SK-N-SH (cell line): ENCODE data around the gene TSSC4. TPM values are rescaled to one million over a fixed set of nuclear protein-coding genes. Genes with fewer than 3 reads are reported as not detected.

Experiments
- CTCF ChIA-PET: fragments of 300-600, 350-600 bp; formaldehyde crosslinking; extraction: SDS; loops from one replicate; lab custom pipeline; 2021; lab: Yijun Ruan, JAX
- POLR2A ChIA-PET: fragments of 350-600 bp; sonication (Branson Sonifier 250); formaldehyde crosslinking; extraction: SDS; loops from one replicate; lab custom pipeline; 2020; ENCODE audit warnings: antibody characterized with exemption, inconsistent platforms; lab: Yijun Ruan, JAX
- DNase-seq: peaks from one replicate; pipeline ENCODE4 v3.0.0; 2012
- H2AFZ ChIP-seq: fragments of 200-600 bp; sonication (generic); 2 replicates; pipeline ENCODE4 v1.8.1; 2016; ENCODE audit warnings: antibody characterized with exemption, mild to moderate bottlenecking, low read depth
- H3F3A ChIP-seq: fragments of 200-600 bp; sonication (generic); replicated peaks from 2 replicates; pipeline ENCODE3; 2016; ENCODE audit warnings: antibody characterized with exemption, mild to moderate bottlenecking; ENCODE audit not compliant: insufficient read depth
- H3K27ac ChIP-seq, 2 experiments: fragments of 200-500 bp in 1 of 2; fragments of 200-600 bp in 1 of 2; sonication (Bioruptor generic) in 1 of 2; sonication (generic), shearing (Covaris generic) in 1 of 2; 2 replicates each; pipeline versions ENCODE4 v1.5.1 to v1.6.1; 2014 to 2016; ENCODE audit warnings: low read depth in 2 of 2, inconsistent platforms in 1 of 2, low read length in 1 of 2, mild to moderate bottlenecking in 1 of 2, mixed read lengths in 1 of 2
- H3K27me3 ChIP-seq: fragments of 200-600 bp; sonication (generic), shearing (Covaris generic); 2 replicates; pipeline ENCODE4 v1.6.1; 2016; ENCODE audit warnings: mixed run types; ENCODE audit not compliant: insufficient read depth
- H3K36me3 ChIP-seq, 2 experiments: fragments of 200-500 bp in 1 of 2; fragments of 200-600 bp in 1 of 2; sonication (Bioruptor generic) in 1 of 2; sonication (generic) in 1 of 2; replicated peaks in 1 of 2; 2 replicates each; pipeline versions ENCODE3 to v1.5.1; 2014 to 2016; ENCODE audit warnings: low read length in 1 of 2, mild to moderate bottlenecking in 1 of 2; ENCODE audit not compliant: insufficient read depth in 2 of 2, control insufficient read depth in 1 of 2
- H3K4me1 ChIP-seq, 2 experiments: fragments of 200-500 bp in 1 of 2; fragments of 200-600 bp in 1 of 2; sonication (Bioruptor generic) in 1 of 2; sonication (generic), shearing (Covaris generic) in 1 of 2; 2 replicates each; pipeline versions ENCODE4 v1.5.1 to v1.6.1; 2014 to 2016; ENCODE audit warnings: low read depth in 1 of 2, low read length in 1 of 2, mixed run types in 1 of 2; ENCODE audit not compliant: insufficient read depth in 2 of 2, control insufficient read depth in 1 of 2
- H3K4me2 ChIP-seq: fragments of 200-600 bp; sonication (generic), shearing (Covaris generic); 2 replicates; pipeline ENCODE4 v1.6.1; 2017; ENCODE audit warnings: mixed run types
- H3K4me3 ChIP-seq, 2 experiments: fragments of 200-500 bp in 1 of 2; fragments of 200-600 bp in 1 of 2; sonication (Bioruptor generic) in 1 of 2; sonication (generic), shearing (Covaris generic) in 1 of 2; 2 replicates each; pipeline versions ENCODE4 v1.5.1 to v1.8.1; 2014 to 2016; ENCODE audit warnings: low read depth in 2 of 2, inconsistent platforms in 1 of 2, low read length in 1 of 2, mild to moderate bottlenecking in 1 of 2, mixed read lengths in 1 of 2, moderate library complexity in 1 of 2
- H3K79me2 ChIP-seq: fragments of 200-600 bp; sonication (generic); 2 replicates; pipeline ENCODE4 v1.8.1; 2017; ENCODE audit warnings: mild to moderate bottlenecking; ENCODE audit not compliant: insufficient read depth
- H3K9ac ChIP-seq: fragments of 200-600 bp; sonication (generic); 2 replicates; pipeline ENCODE4 v1.6.1; 2017; ENCODE audit warnings: mixed run types
- H3K9me2 ChIP-seq: fragments of 200-600 bp; sonication (generic); 2 replicates; pipeline ENCODE4 v1.6.1; 2017; ENCODE audit warnings: mixed run types
- H3K9me3 ChIP-seq: fragments of 200-600 bp; sonication (generic); 2 replicates; pipeline ENCODE4 v1.6.1; 2017; ENCODE audit warnings: mixed run types, mild to moderate bottlenecking, moderate library complexity
- H4K20me1 ChIP-seq: fragments of 200-600 bp; sonication (generic); 2 replicates; pipeline ENCODE4 v1.6.1; 2017; ENCODE audit warnings: mild to moderate bottlenecking, mixed run types; ENCODE audit not compliant: insufficient read depth
- CHD2 ChIP-seq: fragments of 150-350 bp; IDR thresholded peaks from 2 replicates; pipeline ENCODE4 v1.6.1; 2018; ENCODE audit warnings: low read length; ENCODE audit not compliant: partially characterized antibody
- ELF1 ChIP-seq: IDR thresholded peaks from 2 replicates; pipeline ENCODE4 v1.4.0; 2012
- FOSL2 ChIP-seq: IDR thresholded peaks from 2 replicates; pipeline ENCODE4 v1.4.0; 2012; ENCODE audit warnings: low read depth, mild to moderate bottlenecking, moderate library complexity, borderline replicate concordance
- FOXJ3 ChIP-seq: sonication (generic); formaldehyde crosslinking; IDR thresholded peaks from 2 replicates; pipeline ENCODE4 v1.5.1; 2020; ENCODE audit warnings: mild to moderate bottlenecking, missing genetic modification reagents
- GABPA ChIP-seq: IDR thresholded peaks from 2 replicates; pipeline ENCODE4 v1.4.0; 2012; ENCODE audit warnings: low read depth, mild to moderate bottlenecking
- GATA2 ChIP-seq: sonication (generic); formaldehyde crosslinking; IDR thresholded peaks from 2 replicates; pipeline ENCODE4 v1.5.0; 2020; ENCODE audit warnings: mild to moderate bottlenecking, missing genetic modification reagents
- MXI1 ChIP-seq: IDR thresholded peaks from 2 replicates; pipeline ENCODE4 v1.6.1; 2012; ENCODE audit warnings: mild to moderate bottlenecking, low read depth, low read length, improper control_type of control experiment
- NFIC ChIP-seq: IDR thresholded peaks from 2 replicates; pipeline ENCODE4 v1.4.0; 2012; ENCODE audit warnings: borderline replicate concordance
- NRF1 ChIP-seq: IDR thresholded peaks from 2 replicates; pipeline ENCODE4 v1.6.1; 2012; ENCODE audit warnings: low read depth, mild to moderate bottlenecking, low read length
- POLR2AphosphoS5 ChIP-seq: IDR thresholded peaks from 2 replicates; pipeline ENCODE4 v1.6.1; 2012; ENCODE audit warnings: low read depth, low read length
- RAD21 ChIP-seq: IDR thresholded peaks from 2 replicates; pipeline ENCODE4 v1.6.1; 2012; ENCODE audit warnings: mild to moderate bottlenecking, low read length
- RCOR1 ChIP-seq: fragments of 150-350 bp; IDR thresholded peaks from 2 replicates; pipeline ENCODE4 v1.6.1; 2017; ENCODE audit warnings: antibody characterized with exemption, low read length
- RFX5 ChIP-seq: IDR thresholded peaks from 2 replicates; pipeline ENCODE4 v1.6.1; 2012; ENCODE audit warnings: mild to moderate bottlenecking, improper control_type of control experiment, low read length
- RXRA ChIP-seq: IDR thresholded peaks from 2 replicates; pipeline ENCODE4 v1.4.0; 2012; ENCODE audit warnings: low read depth, mild to moderate bottlenecking, borderline replicate concordance
- SMC3 ChIP-seq: IDR thresholded peaks from 2 replicates; pipeline ENCODE4 v1.6.1; 2012; ENCODE audit warnings: low read depth, low read length, improper control_type of control experiment
- TAF1 ChIP-seq: IDR thresholded peaks from 2 replicates; pipeline ENCODE4 v1.6.1; 2012; ENCODE audit warnings: low read depth, mild to moderate bottlenecking, low read length, moderate library complexity, borderline replicate concordance
- TCF12 ChIP-seq: IDR thresholded peaks from 2 replicates; pipeline ENCODE4 v1.4.0; 2012
- YY1 ChIP-seq: IDR thresholded peaks from 2 replicates; pipeline ENCODE4 v1.4.0; 2012; ENCODE audit warnings: low read depth, mild to moderate bottlenecking
- WGBS: methylation state at CpG from one replicate; pipeline ENCODE4 v1.1.6; 2017; ENCODE audit warnings: low lambda C conversion rate; 5-methylcytosine and 5-hydroxymethylcytosine counted together
- polyA plus RNA-seq, 3 experiments: library from polyadenylated mRNA; depleted of rRNA; stranded (reverse); fragments of >200 nt; gene quantifications; 2 replicates each; pipeline ENCODE4 v1.2.3, GENCODE V29; 2012
- TF ChIP-seq, protein P1 (sequence below): fragments of 150-350 bp; IDR thresholded peaks from 2 replicates; pipeline ENCODE4 v1.6.1; 2016; ENCODE audit warnings: mild to moderate bottlenecking, low read depth, low read length
- TF ChIP-seq, protein P2 (sequence below): IDR thresholded peaks from 2 replicates; pipeline ENCODE4 v1.4.0; 2012; ENCODE audit warnings: low read depth, borderline replicate concordance
- TF ChIP-seq, protein P3 (sequence below): fragments of 200-600 bp; sonication (generic); IDR thresholded peaks from 2 replicates; pipeline ENCODE4 v1.6.1; 2017; ENCODE audit warnings: antibody characterized with exemption, mild to moderate bottlenecking, moderate library complexity
- TF ChIP-seq, protein P4 (sequence below): IDR thresholded peaks from 2 replicates; pipeline ENCODE4; 2012
- TF ChIP-seq, protein P5 (sequence below): IDR thresholded peaks from 2 replicates; pipeline ENCODE4 v1.4.0; 2012; ENCODE audit warnings: low read depth, borderline replicate concordance
- TF ChIP-seq, protein P6 (sequence below): IDR thresholded peaks from 2 replicates; pipeline ENCODE4 v1.4.0; 2012; ENCODE audit warnings: low read depth
- TF ChIP-seq, protein P7 (sequence below): fragments of 150-350 bp; IDR thresholded peaks from 2 replicates; pipeline ENCODE4 v1.6.1; 2017; ENCODE audit warnings: antibody characterized with exemption, low read length, low read depth, borderline replicate concordance

Gene TSSC4
- 45.1 and 45.3 TPM in 2 replicates for polyA plus RNA-seq (2012; rRNA removed)
- 16.4 and 28.2 TPM in 2 replicates for polyA plus RNA-seq (2012; cell fraction: cytosol; rRNA removed)
- polyA plus RNA-seq (2012; cell fraction: nucleus; rRNA removed), result 77.0 and 98.8 TPM in 2 replicates

DNA sequence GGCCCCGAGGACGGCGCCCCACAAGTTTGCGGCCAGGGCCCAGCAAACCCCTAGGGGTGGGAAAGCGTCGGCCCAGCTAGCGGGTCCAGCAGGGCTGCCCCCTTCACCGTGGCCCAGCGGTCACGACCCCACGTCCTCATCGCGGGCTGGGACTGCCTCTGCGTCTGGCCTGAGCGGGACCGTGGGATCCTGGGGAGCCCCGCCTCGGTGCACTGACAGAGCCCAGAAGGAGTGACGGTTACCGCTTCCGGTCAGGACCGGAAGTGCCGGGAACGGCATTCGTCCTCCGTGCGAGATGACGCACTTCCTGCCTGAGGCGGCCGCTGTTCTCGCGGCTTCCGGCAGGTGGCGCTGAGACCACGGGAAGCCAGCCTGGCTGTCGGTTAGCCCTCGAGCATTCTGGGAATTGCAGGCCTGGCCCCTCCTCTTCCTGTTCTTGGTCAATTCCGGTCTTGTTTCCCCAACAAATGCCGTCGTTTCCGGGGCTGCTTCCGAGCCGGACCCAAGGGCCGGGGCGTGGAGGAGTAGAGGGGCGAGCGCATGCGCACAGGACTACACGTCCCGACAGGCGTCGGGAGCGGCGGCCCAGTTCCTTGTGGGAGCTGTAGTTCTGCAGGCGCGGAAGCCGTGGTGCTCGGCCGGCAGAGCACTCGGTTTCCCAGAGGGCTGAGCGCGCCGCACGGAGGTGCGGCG lies at the start of gene TSSC4:
Gene TSSC4, plus strand, starts transcription at position 682 of the 693 bp plus-strand sequence. CDS start 1,884 bp downstream, outside the sequence.
- Histone ChIP-seq H3K4me3 (peak within 1 kb of the TSS; percentile 99 to 100), H3K9me2 (no peaks in the 10 kb centered on the region), H3K9me3 (no peaks in the 10 kb centered on the region), H4K20me1 (no peaks in the 10 kb centered on the region), H2AFZ (peak within 1 kb of the TSS; percentile 42; the same call in 1 of the 2 replicates), H3K9ac (peak within 1 kb of the TSS; percentile 98), H3K27ac (peak within 1 kb of the TSS; percentile 93 to 95), H3K36me3 (peaks cover 8 to 46% of the 10 kb centered on the region in 2 experiments), H3K4me1 (peaks cover 10 to 23% of the 10 kb centered on the region in 2 experiments; a peak in 2 of 4 replicates), H3K27me3 (no peaks in the 10 kb centered on the region), H3F3A (peaks cover 10% of the 10 kb centered on the region), H3K4me2 (peak within 1 kb of the TSS; percentile 99), H3K79me2 (peaks cover 30% of the 10 kb centered on the region)
- WGBS, result 0% methylated on average over 13 of the region's 66 CpGs
- ChIA-PET POLR2A (interaction anchor here (0.7 to 3.0 kb wide), 8 partner anchors 18 to 485 kb away, joined by 3 to 22 read pairs (median 4); partner anchors contain the start of genes CD81 and CDKN1C), CTCF (interaction anchor here (0.6 to 9.9 kb wide), 31 partner anchors 9 to 567 kb away, joined by 3 to 166 read pairs (median 4); partner anchors contain the start of genes C11orf21, CD81 and TSPAN32)
- peak; percentile 99 for DNase-seq
- TF ChIP-seq, protein P1, sequence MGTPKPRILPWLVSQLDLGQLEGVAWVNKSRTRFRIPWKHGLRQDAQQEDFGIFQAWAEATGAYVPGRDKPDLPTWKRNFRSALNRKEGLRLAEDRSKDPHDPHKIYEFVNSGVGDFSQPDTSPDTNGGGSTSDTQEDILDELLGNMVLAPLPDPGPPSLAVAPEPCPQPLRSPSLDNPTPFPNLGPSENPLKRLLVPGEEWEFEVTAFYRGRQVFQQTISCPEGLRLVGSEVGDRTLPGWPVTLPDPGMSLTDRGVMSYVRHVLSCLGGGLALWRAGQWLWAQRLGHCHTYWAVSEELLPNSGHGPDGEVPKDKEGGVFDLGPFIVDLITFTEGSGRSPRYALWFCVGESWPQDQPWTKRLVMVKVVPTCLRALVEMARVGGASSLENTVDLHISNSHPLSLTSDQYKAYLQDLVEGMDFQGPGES, result no peak
- TF ChIP-seq SMC3 (peak; percentile 74; the same call in 1 of the 2 replicates), TCF12 (peak; percentile 30), RCOR1 (0 out of 2 replicates have a peak, but pooled peaks have one; percentile 25), NRF1 (peak; percentile 94), RFX5 (no peak), POLR2AphosphoS5 (peak; percentile 92), NFIC (0 out of 2 replicates have a peak, but pooled peaks have one; percentile 4), YY1 (no peak), FOXJ3 (CRISPR knock-in tag) (peak; percentile 60; the same call in 1 of the 2 replicates), RXRA (no peak), RAD21 (peak; percentile 83), TAF1 (peak; percentile 90), GABPA (peak; percentile 97), MXI1 (peak; percentile 27), FOSL2 (no peak; the same call in 1 of the 2 replicates), CHD2 (peak; percentile 94), ELF1 (peak; percentile 85), GATA2 (CRISPR knock-in tag) (no peak)
- TF ChIP-seq, protein P2, sequence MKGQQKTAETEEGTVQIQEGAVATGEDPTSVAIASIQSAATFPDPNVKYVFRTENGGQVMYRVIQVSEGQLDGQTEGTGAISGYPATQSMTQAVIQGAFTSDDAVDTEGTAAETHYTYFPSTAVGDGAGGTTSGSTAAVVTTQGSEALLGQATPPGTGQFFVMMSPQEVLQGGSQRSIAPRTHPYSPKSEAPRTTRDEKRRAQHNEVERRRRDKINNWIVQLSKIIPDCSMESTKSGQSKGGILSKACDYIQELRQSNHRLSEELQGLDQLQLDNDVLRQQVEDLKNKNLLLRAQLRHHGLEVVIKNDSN, result no peak; the same call in 1 of the 2 replicates
- TF ChIP-seq, protein P3, sequence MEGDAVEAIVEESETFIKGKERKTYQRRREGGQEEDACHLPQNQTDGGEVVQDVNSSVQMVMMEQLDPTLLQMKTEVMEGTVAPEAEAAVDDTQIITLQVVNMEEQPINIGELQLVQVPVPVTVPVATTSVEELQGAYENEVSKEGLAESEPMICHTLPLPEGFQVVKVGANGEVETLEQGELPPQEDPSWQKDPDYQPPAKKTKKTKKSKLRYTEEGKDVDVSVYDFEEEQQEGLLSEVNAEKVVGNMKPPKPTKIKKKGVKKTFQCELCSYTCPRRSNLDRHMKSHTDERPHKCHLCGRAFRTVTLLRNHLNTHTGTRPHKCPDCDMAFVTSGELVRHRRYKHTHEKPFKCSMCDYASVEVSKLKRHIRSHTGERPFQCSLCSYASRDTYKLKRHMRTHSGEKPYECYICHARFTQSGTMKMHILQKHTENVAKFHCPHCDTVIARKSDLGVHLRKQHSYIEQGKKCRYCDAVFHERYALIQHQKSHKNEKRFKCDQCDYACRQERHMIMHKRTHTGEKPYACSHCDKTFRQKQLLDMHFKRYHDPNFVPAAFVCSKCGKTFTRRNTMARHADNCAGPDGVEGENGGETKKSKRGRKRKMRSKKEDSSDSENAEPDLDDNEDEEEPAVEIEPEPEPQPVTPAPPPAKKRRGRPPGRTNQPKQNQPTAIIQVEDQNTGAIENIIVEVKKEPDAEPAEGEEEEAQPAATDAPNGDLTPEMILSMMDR, result peak; percentile 96
- TF ChIP-seq, protein P4, sequence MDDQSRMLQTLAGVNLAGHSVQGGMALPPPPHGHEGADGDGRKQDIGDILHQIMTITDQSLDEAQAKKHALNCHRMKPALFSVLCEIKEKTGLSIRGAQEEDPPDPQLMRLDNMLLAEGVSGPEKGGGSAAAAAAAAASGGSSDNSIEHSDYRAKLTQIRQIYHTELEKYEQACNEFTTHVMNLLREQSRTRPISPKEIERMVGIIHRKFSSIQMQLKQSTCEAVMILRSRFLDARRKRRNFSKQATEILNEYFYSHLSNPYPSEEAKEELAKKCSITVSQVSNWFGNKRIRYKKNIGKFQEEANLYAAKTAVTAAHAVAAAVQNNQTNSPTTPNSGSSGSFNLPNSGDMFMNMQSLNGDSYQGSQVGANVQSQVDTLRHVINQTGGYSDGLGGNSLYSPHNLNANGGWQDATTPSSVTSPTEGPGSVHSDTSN, result peak; percentile 69
- TF ChIP-seq, protein P5, sequence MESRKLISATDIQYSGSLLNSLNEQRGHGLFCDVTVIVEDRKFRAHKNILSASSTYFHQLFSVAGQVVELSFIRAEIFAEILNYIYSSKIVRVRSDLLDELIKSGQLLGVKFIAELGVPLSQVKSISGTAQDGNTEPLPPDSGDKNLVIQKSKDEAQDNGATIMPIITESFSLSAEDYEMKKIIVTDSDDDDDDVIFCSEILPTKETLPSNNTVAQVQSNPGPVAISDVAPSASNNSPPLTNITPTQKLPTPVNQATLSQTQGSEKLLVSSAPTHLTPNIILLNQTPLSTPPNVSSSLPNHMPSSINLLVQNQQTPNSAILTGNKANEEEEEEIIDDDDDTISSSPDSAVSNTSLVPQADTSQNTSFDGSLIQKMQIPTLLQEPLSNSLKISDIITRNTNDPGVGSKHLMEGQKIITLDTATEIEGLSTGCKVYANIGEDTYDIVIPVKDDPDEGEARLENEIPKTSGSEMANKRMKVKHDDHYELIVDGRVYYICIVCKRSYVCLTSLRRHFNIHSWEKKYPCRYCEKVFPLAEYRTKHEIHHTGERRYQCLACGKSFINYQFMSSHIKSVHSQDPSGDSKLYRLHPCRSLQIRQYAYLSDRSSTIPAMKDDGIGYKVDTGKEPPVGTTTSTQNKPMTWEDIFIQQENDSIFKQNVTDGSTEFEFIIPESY, result peak; percentile 55; the same call in 1 of the 2 replicates
- TF ChIP-seq, protein P6, sequence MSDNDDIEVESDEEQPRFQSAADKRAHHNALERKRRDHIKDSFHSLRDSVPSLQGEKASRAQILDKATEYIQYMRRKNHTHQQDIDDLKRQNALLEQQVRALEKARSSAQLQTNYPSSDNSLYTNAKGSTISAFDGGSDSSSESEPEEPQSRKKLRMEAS, result peak; percentile 72
- TF ChIP-seq, protein P7, sequence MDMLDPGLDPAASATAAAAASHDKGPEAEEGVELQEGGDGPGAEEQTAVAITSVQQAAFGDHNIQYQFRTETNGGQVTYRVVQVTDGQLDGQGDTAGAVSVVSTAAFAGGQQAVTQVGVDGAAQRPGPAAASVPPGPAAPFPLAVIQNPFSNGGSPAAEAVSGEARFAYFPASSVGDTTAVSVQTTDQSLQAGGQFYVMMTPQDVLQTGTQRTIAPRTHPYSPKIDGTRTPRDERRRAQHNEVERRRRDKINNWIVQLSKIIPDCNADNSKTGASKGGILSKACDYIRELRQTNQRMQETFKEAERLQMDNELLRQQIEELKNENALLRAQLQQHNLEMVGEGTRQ, result no peak
